Cardiac fibroblast (primary cell): Measurements from ENCODE around the gene ARHGEF4.

ENCODE experiments used
- DNase-seq, 2 donors: peaks; one replicate each; pipeline versions ENCODE4 v3.0.0 to v3.0.0-alpha.2; 2010; ENCODE audit warnings: low read depth in 2 of 2
- H3K4me3 ChIP-seq, 2 donors: replicated peaks in 1 of 2; 1 replicate in 1 of 2; 2 replicates in 1 of 2; pipeline ENCODE4 v1.5.1; 2011; ENCODE audit warnings: low read depth in 2 of 2, low read length in 2 of 2, mild to moderate bottlenecking in 2 of 2, moderate library complexity in 1 of 2
- TF ChIP-seq, protein P1 (sequence below): IDR thresholded peaks from one replicate; pipeline ENCODE4 v1.5.1; 2011; ENCODE audit warnings: low read depth, mild to moderate bottlenecking, low read length, inconsistent platforms

Gene ARHGEF4

DNA sequence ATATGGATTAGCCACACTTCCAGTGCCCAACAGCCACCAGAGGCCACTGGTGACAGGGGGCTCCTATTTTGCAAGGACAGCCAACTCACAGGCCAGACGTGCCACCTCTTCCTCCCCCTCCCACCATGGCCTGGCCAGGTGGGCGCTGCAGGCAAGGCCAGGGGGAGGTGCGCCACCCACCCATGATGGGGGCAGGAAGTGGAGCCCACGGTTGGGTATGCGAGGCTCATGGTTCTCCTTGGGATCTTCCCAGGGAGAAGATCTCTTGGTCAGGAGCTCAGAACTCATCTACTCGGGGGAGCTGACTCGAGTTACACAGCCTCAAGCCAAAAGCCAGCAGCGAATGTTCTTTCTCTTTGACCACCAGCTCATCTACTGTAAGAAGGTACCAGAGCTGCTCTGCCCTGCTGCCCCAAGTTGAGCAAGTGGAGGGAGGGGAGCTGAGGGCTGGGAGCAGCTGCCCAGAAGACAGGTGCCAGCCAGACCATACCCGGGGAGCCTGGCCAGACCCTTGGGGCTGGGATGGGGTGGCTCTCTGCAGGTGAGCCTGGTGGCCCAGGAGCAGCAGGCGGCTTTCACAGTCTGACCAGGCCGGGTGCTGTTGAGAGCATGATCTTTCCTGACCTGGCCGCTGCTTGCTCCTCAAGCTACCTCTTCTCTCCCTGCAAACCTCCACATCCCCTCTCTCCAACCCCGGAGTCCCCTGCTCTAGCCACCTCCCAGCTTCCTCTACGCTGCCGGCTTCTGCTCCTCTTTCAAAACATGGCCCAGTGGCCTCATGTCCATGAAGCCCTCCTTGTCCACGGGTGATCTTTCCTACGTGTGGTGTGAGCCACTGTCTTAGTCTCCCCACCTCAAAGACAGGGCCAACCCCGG, 206.7 kb downstream of the ARHGEF4 start:
- DNase-seq, result no peak
- TF ChIP-seq, protein P1, sequence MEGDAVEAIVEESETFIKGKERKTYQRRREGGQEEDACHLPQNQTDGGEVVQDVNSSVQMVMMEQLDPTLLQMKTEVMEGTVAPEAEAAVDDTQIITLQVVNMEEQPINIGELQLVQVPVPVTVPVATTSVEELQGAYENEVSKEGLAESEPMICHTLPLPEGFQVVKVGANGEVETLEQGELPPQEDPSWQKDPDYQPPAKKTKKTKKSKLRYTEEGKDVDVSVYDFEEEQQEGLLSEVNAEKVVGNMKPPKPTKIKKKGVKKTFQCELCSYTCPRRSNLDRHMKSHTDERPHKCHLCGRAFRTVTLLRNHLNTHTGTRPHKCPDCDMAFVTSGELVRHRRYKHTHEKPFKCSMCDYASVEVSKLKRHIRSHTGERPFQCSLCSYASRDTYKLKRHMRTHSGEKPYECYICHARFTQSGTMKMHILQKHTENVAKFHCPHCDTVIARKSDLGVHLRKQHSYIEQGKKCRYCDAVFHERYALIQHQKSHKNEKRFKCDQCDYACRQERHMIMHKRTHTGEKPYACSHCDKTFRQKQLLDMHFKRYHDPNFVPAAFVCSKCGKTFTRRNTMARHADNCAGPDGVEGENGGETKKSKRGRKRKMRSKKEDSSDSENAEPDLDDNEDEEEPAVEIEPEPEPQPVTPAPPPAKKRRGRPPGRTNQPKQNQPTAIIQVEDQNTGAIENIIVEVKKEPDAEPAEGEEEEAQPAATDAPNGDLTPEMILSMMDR, result no peak
- no peak overlapping the region for H3K4me3 ChIP-seq

DNA sequence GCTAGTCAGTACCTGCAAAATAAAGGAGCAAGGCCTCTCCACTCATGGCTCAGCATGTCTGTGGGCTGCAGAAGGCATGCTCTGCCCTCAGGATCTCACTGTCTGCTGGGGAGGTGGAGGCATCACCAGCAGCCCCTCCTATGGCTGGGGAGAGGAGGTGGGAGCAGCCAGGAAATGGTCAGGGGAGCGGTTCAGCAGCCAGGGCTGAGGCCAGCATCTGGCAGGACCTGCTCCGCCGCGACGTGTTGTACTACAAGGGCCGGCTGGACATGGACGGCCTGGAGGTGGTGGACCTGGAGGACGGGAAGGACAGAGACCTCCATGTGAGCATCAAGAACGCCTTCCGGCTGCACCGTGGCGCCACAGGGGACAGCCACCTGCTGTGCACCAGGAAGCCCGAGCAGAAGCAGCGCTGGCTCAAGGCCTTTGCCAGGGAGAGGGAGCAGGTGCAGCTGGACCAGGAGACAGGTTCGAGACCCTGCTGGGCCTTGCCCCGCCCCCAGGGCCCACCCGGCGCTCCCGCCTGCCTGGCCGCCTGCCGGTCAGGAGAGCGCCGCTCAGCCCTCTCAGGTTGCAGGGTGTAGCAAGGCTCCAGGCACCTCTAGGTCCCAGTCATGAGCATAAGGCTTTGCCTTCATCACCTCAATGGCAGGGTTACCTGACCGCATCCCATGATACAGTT, 207.5 kb downstream of the ARHGEF4 start:
- TF ChIP-seq, protein P1, result no peak
- no peak overlapping the region for H3K4me3 ChIP-seq
- no peak for DNase-seq

DNA sequence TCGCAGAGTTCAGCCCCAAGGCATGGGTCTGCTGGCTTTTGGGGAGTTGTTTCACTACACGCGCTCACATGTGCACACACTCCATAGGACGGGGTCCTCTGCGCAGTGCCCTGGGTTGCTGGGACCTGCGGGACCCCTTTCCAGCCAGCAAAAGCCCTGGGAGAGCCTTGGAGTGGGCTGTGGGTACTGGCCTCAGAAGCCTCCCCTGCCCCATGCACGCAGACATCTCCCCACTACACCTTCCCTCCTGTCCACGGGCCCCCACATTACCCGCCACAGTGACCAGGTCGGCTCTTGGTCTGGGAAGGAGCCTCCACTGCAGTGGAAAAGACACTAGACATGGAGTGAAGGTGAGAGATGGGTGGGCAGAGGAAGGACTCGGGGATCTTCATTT, 208.0 kb downstream of the ARHGEF4 start:
- no peak for DNase-seq
- no peak overlapping the region for H3K4me3 ChIP-seq
- TF ChIP-seq, protein P1, result no peak

DNA sequence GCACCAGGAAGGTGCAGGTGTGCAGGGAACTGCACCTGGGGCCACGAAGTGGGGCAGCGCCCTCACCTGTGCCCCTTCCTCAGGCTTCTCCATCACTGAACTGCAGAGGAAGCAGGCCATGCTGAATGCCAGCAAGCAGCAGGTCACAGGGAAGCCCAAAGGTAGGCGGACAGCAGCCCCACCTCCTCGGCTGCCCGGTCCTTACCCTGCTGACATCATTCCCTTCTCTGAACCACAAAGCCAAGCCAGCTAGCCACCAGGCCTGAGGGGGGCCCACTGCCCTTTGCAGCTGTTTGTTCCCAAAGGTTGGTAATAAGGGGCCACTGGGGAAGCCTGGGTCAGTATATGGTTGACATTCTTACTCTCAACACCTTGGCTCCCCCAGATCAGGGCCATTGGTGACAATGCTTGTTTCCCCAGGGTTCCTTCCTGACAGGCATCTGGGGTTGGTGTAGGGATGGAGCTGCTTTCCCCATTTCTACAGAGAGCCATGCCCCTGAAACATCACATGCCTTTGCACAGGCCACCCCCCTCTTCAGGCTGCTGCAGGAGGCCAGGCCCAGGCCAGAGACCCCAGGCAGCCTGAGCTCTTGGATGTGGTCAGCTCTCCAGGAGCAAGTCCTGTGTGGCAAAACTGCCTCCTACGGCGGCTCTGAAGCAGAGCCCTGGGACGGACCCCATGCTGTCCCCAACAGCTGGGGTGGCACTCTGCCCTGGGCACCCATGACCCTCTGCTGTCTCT, 208.7 kb downstream of the ARHGEF4 start:
- H3K4me3 ChIP-seq, result no peak overlapping the region
- TF ChIP-seq, protein P1, result no peak
- DNase-seq, result no peak

DNA sequence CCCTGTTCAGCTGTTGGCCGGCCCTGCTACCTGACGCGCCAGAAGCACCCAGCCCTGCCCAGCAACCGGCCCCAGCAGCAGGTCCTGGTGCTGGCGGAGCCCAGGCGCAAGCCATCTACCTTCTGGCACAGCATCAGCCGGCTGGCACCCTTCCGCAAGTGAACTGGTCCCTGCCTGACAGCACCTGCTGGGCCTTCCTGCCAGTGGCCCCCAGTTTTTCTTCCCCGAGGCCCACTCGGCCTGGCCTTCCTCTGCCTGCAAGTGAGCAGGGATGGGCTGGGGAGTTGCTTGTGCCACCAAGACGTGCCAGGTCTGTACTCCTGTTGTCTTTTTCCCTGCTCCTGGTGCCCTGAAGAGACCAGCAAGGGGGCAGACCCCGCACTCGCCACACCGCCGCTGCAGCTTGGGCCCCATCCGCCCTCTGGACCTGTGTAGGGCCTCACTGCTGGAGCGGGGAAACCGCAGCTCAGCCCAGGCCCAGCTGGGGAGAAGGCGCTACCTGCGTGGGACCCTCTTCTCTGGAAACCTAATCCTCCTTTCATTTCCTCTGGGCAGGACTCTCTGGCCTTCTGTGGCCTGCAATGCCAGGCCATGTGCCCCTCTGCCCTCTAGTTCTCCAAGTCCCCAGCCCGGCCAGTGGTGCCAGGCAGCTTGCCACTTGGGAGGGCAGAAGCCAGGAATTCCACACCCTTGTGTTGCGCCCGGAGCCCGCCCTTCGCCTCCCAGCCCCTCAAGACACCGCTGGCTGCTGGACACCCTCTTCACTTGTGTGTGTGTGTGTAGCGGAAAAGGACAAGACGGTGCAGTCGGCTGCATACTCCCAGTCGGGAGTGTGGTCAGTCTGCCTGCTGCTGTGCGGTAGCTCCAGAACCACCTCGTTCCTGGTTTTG, 209.6 kb downstream of the ARHGEF4 start:
- no peak overlapping the region for H3K4me3 ChIP-seq
- TF ChIP-seq, protein P1, result no peak
- no peak for DNase-seq

DNA sequence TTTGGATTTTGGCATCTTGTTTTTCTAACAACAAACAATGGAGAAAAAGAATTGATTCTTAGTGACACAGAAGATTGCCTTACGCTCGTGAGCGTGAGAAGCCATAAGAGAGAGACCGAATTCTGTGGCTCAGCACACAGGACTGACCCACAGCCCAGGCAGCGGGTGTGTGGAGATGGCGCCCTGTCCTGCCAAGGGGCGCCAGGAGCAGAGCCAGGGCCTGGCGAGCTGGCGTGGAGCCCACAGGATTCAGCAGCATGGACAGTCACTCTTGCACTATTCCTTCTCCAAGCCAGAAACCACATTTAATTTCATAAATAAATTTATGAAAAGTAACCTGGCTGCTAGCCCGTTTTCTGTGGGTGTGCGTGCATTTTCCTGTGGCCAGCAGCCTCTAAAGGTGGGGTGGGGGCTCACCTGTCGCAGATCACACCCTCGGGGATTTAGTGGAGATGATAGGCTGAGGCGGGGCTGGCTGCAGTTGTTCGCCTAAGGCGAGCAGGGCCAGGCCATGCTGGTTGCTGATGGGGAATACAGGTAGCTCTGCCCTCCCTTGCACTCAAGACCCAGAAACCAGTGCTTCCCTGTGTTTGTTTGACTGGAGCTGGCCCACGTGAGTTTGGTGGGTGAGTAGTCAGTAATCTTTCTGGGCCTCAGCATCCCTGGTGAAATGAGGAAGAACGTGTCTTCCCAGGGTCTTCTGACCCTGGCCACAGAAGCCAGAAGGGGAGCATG, 210.4 kb downstream of the ARHGEF4 start:
- H3K4me3 ChIP-seq, result no peak overlapping the region
- DNase-seq, result no peak
- TF ChIP-seq, protein P1, result no peak
